Measurements from ENCODE around the gene PRKCB.
"Not testable (repeated sequence)": the region's sequence is repeated elsewhere in the genome, so short reads cannot be mapped to it uniquely, and the experiment has no call there.

Gene PRKCB

DNA sequence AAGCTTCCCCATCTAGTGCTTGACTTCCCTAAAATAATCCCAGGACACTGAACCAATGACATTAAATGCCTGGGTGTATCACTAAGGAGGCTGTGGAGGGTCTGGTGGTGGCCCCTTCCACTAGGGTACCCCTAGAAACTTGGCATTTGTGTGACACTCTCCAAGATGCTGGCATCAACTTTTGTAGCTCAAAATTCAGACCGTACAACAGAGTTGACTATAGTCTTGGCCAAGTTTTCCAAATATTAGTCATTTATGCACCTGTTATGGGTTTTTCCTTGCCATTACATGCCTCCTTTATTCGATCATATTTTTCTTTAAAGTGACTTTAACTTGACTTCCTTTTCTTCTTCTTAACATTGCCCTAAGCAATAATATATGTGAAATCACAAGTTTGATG lies 295.5 kb downstream of the PRKCB start:
- no peak for DNase-seq (ENCODE audit: low spot score)

DNA sequence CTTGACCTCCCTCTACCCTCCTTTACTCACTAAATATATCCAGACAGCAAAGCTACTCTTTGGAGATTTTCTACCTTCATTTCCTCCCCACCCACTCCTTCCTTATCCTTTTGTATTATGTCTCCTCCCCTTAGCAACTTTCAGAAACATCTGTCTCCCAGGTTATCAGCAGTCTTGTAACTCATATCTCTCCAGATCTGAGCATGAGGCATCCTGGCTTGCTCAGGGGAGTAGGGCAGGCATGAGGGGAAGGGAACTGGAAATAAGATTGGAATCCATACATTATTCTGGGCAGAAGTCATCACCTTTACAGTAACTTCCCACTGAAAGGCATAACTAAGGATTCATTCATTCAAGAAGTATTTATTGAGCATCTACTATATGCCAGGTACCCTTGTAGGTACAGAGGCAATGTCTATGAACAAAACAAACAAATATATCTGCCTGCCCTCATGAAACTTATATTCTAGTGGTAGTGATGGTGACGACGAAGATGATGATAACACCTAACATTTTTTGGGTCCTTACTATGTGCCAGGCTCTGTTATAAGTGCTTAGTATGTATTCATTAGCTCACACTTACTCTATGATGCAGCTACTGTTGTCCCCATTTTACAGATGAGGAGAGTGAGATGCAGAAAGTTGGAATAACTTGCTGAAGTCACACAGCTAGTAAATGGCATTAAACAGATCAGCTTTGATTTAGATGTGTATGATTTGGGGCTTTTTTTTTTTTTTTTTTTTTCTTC lies 296.4 kb downstream of the PRKCB start:
- DNase-seq (ENCODE audit: low spot score) = no peak

DNA sequence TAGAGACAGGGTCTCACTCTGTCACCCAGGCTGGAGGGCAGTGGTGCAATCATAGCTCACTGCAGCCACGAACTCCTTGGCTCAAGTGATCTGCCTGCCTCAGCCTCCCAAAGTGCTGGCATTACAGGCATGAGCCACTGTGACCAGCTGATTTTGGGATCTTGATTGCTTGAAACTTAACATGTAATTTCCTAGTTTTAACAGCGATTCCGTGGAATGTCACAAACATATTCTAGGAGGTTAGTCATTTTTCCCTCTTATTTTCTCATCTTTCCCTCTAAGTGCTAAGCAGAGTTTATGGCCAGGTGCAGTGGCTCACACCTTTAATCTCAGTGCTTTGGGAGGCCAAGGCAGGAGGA lies 297.0 kb downstream of the PRKCB start:
- DNase-seq (ENCODE audit: low spot score) = no peak

- no peak for DNase-seq (ENCODE audit: low spot score)
Observed at GRCh38 chr16:24135624-24136565, 300.1 kb downstream of the PRKCB start.

DNA sequence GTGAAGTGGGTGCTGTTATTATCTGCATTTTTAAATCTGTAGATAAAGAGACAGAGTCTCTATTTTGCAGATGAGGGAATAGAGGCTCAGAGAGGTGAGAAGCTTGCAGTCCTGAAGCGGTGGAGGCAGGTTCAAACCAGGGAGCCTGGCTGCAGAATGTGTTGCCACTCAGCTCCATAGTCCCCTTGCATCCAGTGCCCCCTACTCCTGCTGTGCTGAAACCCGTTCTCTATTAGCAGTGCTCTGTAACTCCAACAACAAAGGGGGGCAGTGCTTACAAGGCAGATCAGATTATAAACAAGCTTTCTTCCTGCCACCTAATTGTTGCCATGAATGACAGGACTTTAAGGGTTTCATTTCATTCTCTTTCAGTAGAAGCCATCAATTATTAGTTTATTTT lies 302.2 kb downstream of the PRKCB start:
- DNase-seq (ENCODE audit: low spot score) = no peak

GRCh38 chr16:24138575-24138974 lies 302.8 kb downstream of the PRKCB start:
- DNase-seq (ENCODE audit: low spot score) = no peak

DNA sequence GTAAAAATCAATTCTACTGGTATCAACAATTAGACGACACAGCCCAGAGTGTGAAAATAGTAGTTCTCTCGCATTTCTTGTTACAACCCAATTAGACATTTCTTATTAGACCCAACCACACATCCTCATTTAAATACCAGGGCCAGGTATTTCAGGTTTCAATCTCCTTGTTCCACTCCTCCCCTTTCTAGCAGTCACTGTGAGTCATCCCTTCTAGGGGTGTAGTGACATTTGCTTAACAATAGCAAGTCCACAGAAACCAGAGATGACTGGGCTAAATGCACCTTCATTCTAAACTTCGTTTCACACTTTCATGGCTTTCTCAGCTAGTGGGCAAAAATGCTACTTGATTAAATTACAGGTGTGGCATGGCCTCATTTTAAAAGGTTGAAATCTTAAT lies 303.5 kb downstream of the PRKCB start:
- no peak for DNase-seq (ENCODE audit: low spot score)

- no peak for DNase-seq (ENCODE audit: low spot score)
Observed at GRCh38 chr16:24140730-24141129, 304.9 kb downstream of the PRKCB start.

GRCh38 chr16:24141466-24141865 lies 305.7 kb downstream of the PRKCB start:
- no peak for DNase-seq (ENCODE audit: low spot score)

GRCh38 chr16:24141917-24142316 lies 306.1 kb downstream of the PRKCB start:
- DNase-seq (ENCODE audit: low spot score) = no peak

- no peak for DNase-seq (ENCODE audit: low spot score)
Observed at GRCh38 chr16:24145927-24146326, 310.1 kb downstream of the PRKCB start.

GRCh38 chr16:24146518-24146917 lies 310.7 kb downstream of the PRKCB start:
- no peak for DNase-seq (ENCODE audit: low spot score)

GRCh38 chr16:24149102-24149501 lies 313.3 kb downstream of the PRKCB start:
- no peak for DNase-seq (ENCODE audit: low spot score)

- no peak for DNase-seq (ENCODE audit: low spot score)
Observed at GRCh38 chr16:24150282-24150681, 314.5 kb downstream of the PRKCB start.

DNA sequence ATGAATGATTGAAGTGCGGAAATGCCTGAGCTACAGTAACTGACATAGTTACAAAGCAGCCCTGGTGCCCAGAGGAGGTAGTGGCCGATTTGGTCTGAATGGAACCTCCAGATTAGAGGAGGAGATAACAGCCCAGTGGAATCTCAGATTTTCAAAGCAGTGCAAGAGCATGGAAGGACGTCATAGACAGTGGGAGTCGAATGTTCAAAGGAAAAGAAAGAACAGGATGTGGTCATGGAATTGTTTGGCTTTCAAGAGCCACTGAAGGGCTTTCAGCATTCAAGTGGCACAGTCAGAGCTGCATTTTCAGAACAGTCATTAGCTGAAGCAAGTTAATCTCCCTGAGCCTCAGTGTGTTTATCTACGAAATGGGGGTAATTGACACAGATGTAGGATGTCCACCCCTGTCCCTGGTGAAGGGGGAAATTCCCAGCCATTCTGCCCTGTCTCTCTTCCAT lies 315.7 kb downstream of the PRKCB start:
- DNase-seq (ENCODE audit: low spot score) = no peak

DNA sequence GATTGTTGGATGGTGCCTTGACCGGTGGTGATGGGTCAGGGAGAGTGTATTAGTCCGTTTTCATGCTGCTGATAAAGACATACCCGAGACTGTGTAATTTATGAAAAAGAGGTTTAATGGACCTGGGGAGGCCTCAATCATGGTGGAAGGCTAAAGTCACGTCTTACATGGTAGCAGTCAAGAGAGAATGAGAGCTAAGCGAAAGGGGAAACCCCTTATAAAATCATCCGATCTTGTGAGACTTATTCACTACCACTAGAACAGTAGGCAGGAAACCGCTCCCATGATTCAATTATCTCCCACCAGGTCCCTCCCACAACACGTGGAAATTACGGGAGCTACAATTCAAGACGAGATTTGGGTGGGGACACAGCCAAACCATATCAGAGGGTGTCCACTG lies 316.3 kb downstream of the PRKCB start:
- not testable (repeated sequence) for DNase-seq (ENCODE audit: low spot score)

GRCh38 chr16:24152826-24153225 lies 317.0 kb downstream of the PRKCB start:
- DNase-seq (ENCODE audit: low spot score) = no peak

GRCh38 chr16:24156777-24157176 lies 321.0 kb downstream of the PRKCB start:
- DNase-seq (ENCODE audit: low spot score) = no peak

DNA sequence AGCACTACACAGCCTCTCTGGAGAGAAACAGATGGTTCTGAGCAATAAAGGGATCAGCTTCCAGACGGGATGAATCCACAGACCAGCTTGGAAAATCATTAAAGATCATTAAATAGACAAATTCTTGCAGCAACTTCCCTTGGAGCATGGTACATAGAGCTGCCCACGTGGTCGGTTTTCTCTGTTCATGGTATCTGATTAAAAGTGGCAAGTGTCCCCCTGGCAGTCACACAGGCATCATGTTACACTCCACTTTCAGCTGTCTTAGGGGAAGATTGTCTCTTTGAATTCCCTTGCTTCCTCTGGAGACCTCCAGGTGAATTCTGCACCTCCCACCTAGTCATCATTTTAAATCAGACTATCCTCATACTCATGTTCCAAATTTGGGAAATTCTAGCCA lies 328.2 kb downstream of the PRKCB start:
- DNase-seq (ENCODE audit: low spot score) = peak; percentile 22

DNA sequence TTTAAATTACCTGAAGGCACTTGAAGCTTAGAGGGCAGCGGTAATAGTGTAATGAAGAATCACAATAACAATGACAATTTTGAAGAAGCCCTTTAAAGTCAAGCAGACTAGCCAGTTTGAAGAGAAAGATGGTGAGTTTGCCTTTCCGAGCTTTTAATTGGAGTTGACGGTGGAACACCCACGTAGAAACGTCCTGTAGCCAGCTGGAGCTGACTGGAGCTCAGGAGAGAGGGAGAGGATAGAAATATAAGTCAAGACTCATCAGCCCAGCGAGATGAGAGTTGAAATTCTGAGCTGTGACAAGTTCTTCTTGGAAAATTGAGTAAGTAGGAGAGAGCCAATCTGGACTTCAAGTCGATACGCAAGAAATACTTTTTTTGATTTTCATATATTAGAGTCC lies 328.6 kb downstream of the PRKCB start:
- peak; percentile 38 for DNase-seq (ENCODE audit: low spot score)

- DNase-seq (ENCODE audit: low spot score) = peak; percentile 24
Observed at GRCh38 chr16:24165273-24165672, 329.5 kb downstream of the PRKCB start.

- DNase-seq (ENCODE audit: low spot score) = no peak
Observed at GRCh38 chr16:24166661-24167528, 331.1 kb downstream of the PRKCB start.
